ENCODE results near the gene CEP57. TPM values are rescaled to one million over a fixed set of nuclear protein-coding genes. Genes with fewer than 3 reads are reported as not detected.
"Not testable (repeated sequence)": the region's sequence is repeated elsewhere in the genome, so short reads cannot be mapped to it uniquely, and the experiment has no call there.

The CEP57 gene
- total and polyA plus RNA-seq, 8 donors = 11.9 to 38.3 (median 26.9) TPM

DNA sequence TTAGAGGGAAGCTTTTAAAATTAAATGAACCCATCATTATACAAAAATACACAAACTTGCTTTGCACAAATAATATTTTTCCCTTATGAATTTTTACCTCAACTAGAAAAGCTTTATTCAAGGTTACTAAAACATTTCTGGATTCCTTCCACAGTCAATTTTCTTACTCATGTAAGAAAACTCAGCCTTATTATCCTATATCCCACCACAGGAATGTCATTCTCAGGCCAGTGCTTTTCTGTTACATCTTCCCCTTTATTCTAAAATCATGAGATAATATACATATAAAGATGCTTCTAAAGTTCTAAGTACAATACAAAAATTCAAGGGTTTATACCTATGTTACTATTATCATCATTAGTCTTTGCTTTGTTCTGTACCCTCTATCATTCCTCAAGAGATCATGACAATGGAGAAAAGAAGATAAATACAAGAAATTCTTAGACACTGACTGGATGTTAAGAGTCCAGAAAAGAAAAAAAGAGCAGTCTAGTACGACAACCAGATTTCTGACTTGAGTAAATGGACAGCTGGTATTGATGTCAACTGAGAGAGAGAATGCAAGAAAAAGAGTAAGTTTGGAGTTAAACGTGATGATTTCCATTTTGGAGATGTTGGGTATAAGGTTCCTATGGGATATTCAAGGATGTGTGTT, 73.3 kb downstream of the CEP57 start:
- Histone ChIP-seq H3K36me3 (no peaks in the 10 kb centered on the region), H3K9me3 (no peaks in the 10 kb centered on the region), H3K4me3 (no peak overlapping the region), H3K27ac (no peak overlapping the region), H3K27me3 (no peaks in the 10 kb centered on the region), H3K4me1 (no peaks in the 10 kb centered on the region)
- WGBS, 2 donors = 83 to 89% methylated on average over 2 of the region's 2 CpGs
- DNase-seq (no peak), ATAC-seq (no peak), FAIRE-seq (no peak)
- intact Hi-C loops (cut with DNase I) = no loop called here
- TF ChIP-seq CTCF (IDR thresholded peaks at IDR 0.05) = no peak

DNA sequence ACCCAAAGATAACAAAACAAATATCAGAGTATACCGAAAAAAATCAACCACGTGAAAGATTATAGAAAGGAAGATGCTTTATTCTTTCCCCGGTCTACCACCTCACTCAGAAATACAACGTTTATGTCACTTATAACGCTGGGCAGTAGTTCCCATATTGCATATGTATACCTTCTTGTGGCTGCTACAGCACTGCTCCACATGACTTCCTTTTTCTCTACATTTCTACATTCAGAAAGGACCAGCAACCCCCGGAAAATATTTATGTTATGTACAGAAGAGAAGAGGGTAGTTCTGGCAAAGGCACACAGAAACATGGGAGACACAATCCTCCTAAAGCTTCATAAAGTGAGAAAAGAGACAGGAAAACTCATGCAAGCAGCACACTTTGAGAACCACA, 76.8 kb downstream of the CEP57 start:
- FAIRE-seq = no peak
- H3K4me3 ChIP-seq = no peak overlapping the region

DNA sequence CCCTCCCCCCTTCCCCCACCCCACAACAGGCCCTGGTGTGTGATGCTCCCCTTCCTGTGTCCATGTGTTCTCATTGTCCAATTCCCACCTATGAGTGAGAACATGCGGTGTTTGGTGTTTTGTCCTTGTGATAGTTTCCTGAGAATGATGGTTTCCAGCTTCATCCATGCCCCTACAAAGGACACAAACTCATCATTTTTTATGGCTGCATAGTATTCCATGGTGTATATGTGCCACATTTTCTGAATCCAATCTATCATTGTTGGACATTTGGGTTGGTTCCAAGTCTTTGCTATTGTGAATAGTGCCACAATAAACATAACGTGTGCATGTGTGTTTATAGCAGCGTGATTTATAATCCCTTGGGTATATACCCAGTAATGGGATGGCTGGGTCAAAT, 80.6 kb downstream of the CEP57 start:
- DNase-seq; H3K27ac ChIP-seq; ATAC-seq; H3K27me3 ChIP-seq; H3K4me3 ChIP-seq; FAIRE-seq; H3K36me3 ChIP-seq; H3K9me3 ChIP-seq; intact Hi-C loops (cut with DNase I); H3K4me1 ChIP-seq: not testable (repeated sequence)
- WGBS, 2 donors = 96 to 97% methylated on average over 3 of the region's 3 CpGs

More for the DNA sequence above, 76.8 kb downstream of the CEP57 start:
- no peak for TF ChIP-seq CTCF (IDR thresholded peaks at IDR 0.05)
- no peaks in the 10 kb centered on the region for H3K4me1 ChIP-seq
- no peaks in the 10 kb centered on the region for H3K36me3 ChIP-seq
- H3K27ac ChIP-seq = no peak overlapping the region
- H3K27me3 ChIP-seq = no peaks in the 10 kb centered on the region
- intact Hi-C loops (cut with DNase I) = no loop called here
- H3K9me3 ChIP-seq = no peaks in the 10 kb centered on the region
- ATAC-seq (no peak), DNase-seq (no peak)
- 91% methylated on average over 6 of the region's 6 CpGs for WGBS, 2 donors

- no peaks in the 10 kb centered on the region for H3K36me3 ChIP-seq
- no peak for TF ChIP-seq CTCF (IDR thresholded peaks at IDR 0.05)
- no peak overlapping the region for H3K27ac ChIP-seq
- WGBS, 2 donors = 93 to 95% methylated on average over 2 of the region's 2 CpGs
- FAIRE-seq (no peak), ATAC-seq (peak in 1 of 4 donors; percentile 34), DNase-seq (no peak)
- H3K4me3 ChIP-seq = no peak overlapping the region
- no peaks in the 10 kb centered on the region for H3K27me3 ChIP-seq
- intact Hi-C loops (cut with DNase I) = no loop called here
- no peaks in the 10 kb centered on the region for H3K9me3 ChIP-seq
- no peaks in the 10 kb centered on the region for H3K4me1 ChIP-seq
These were observed 87.0 kb downstream of the CEP57 start for GRCh38 chr11:95877291-95877690.

Other genes starting within 250 kb of the CEP57 start
- 10 to 100 TPM in 3 of 6 donors, 1 to 10 TPM in 3; 7.1 to 13.9 (median 9.3) TPM for gene FAM76B, start 716 bp upstream of the CEP57 start, total RNA-seq
- gene FAM76B, start 716 bp upstream of the CEP57 start, polyA plus RNA-seq = 10 to 100 TPM in 1 of 2 donors, 1 to 10 TPM in 1; 7.5 to 16.7 TPM
- 10 to 100 TPM in 4 of 6 donors, 1 to 10 TPM in 2; 8.0 to 14.4 (median 11.2) TPM for gene MTMR2, start 133.6 kb downstream of the CEP57 start, total RNA-seq
- 1 to 10 TPM; 5.1 to 7.0 TPM for gene MTMR2, start 133.6 kb downstream of the CEP57 start, polyA plus RNA-seq

Measured in pancreas (tissue), 10 donors.